K562 (cell line): ENCODE measurements around the gene ZNF330. TPM values are rescaled to one million over a fixed set of nuclear protein-coding genes. Genes with fewer than 3 reads are reported as not detected.

Experiments
- ATAC-seq: fragments of 200-7000 bp; cut with Tn5 transposase; 3 replicates; pipeline ENCODE4 v1.9.1; 2020; ENCODE audit warnings: moderate library complexity
- BruUV-seq: library from RNA; stranded (reverse); fragments of 400-500 nt; replicated peaks from 2 replicates; lab custom pipeline; 2021; lab: Mats Ljungman, UMichigan
- CTCF ChIA-PET: fragments of 300-600 bp; formaldehyde crosslinking; extraction: SDS; loops from one replicate; lab custom pipeline; 2021; ENCODE audit warnings: low intra/inter-chr PET ratio; lab: Yijun Ruan, JAX
- POLR2A ChIA-PET: fragments of 300-600, 350-650 bp; sonication (Branson Sonifier 250); formaldehyde crosslinking; extraction: SDS; loops from one replicate; lab custom pipeline; 2021; ENCODE audit warnings: antibody characterized with exemption, inconsistent platforms; lab: Yijun Ruan, JAX
- DNase-seq, 4 experiments: peaks; one replicate each; pipeline versions ENCODE4 v3.0.0 to v3.0.0-alpha.2; 2011 to 2018; ENCODE audit warnings: low spot score in 3 of 4, mixed read lengths in 3 of 4; ENCODE audit errors: extremely low read depth in 1 of 4
- FAIRE-seq: peaks from 2 replicates; lab custom pipeline; 2011; peaks lifted over from hg19 to GRCh38; lab: Jason Lieb, UNC
- H2AFZ ChIP-seq: 2 replicates; pipeline ENCODE4 v1.6.0; 2011; ENCODE audit warnings: low read depth, low read length, control low read depth, inconsistent platforms
- H3K27ac ChIP-seq: fragments of 200-600 bp; 3 replicates; pipeline ENCODE4 v1.8.0; 2011; ENCODE audit warnings: low read depth, mild to moderate bottlenecking, control low read depth, inconsistent platforms, low read length, moderate library complexity, mixed read lengths; ENCODE audit errors: extremely low read depth
- H3K27me3 ChIP-seq, 2 experiments: fragments of 300-600 bp in 1 of 2; 2 replicates in 1 of 2; 3 replicates in 1 of 2; pipeline versions ENCODE4 v1.6.0 to v1.8.0; 2011; ENCODE audit warnings: inconsistent platforms in 2 of 2, low read length in 2 of 2, mild to moderate bottlenecking in 1 of 2, mixed read lengths in 1 of 2, moderate library complexity in 1 of 2; ENCODE audit not compliant: control insufficient read depth in 2 of 2, insufficient read depth in 2 of 2
- H3K36me3 ChIP-seq: fragments of 300-600 bp; 3 replicates; pipeline ENCODE4 v1.8.0; 2011; ENCODE audit warnings: mild to moderate bottlenecking, low read length, inconsistent platforms; ENCODE audit not compliant: control insufficient read depth, insufficient read depth
- H3K4me1 ChIP-seq, 2 experiments: fragments of 200-600 bp in 1 of 2; replicated peaks in 1 of 2; 2 replicates in 1 of 2; 3 replicates in 1 of 2; pipeline versions ENCODE4 v1.5.1 to v1.8.0; 2011; ENCODE audit warnings: inconsistent platforms in 2 of 2, low read length in 2 of 2, mild to moderate bottlenecking in 1 of 2, mixed read lengths in 1 of 2, moderate library complexity in 1 of 2; ENCODE audit not compliant: control insufficient read depth in 2 of 2, insufficient read depth in 2 of 2
- H3K4me2 ChIP-seq: 2 replicates; pipeline ENCODE4 v1.6.1; 2011; ENCODE audit warnings: low read length, control low read depth, inconsistent platforms, mixed read lengths; ENCODE audit not compliant: insufficient read depth
- H3K4me3 ChIP-seq: fragments of 200-600 bp; sonication (generic), shearing (Covaris generic); 2 replicates; pipeline ENCODE4 v1.5.1; 2016; ENCODE audit warnings: control low read depth, inconsistent platforms
- H3K79me2 ChIP-seq: fragments of 200-600 bp; 3 replicates; pipeline ENCODE4 v1.8.0; 2011; ENCODE audit warnings: low read length, inconsistent platforms; ENCODE audit not compliant: control insufficient read depth, insufficient read depth
- H3K9ac ChIP-seq, 2 experiments: 2 replicates each; pipeline versions ENCODE4 v1.6.0 to v1.6.1; 2011; ENCODE audit warnings: low read depth in 2 of 2, low read length in 2 of 2, control low read depth in 1 of 2, inconsistent platforms in 1 of 2, mild to moderate bottlenecking in 1 of 2, mixed read lengths in 1 of 2; ENCODE audit not compliant: insufficient read depth in 1 of 2
- H3K9me1 ChIP-seq: one replicate; pipeline ENCODE4 v1.6.0; 2011; ENCODE audit warnings: inconsistent platforms, mild to moderate bottlenecking, low read length, moderate library complexity; ENCODE audit not compliant: control insufficient read depth, insufficient read depth
- H3K9me3 ChIP-seq: replicated peaks from 2 replicates; pipeline ENCODE4 v1.5.1; 2011; ENCODE audit warnings: low read depth, low read length, inconsistent platforms; ENCODE audit not compliant: control insufficient read depth, insufficient read depth
- H4K20me1 ChIP-seq: replicated peaks from 2 replicates; pipeline ENCODE4 v1.6.1; 2011; ENCODE audit warnings: low read length, inconsistent platforms, mixed read lengths; ENCODE audit not compliant: control insufficient read depth, insufficient read depth
- ARID2 ChIP-seq: fragments of 450-650 bp; IDR thresholded peaks from 2 replicates; pipeline ENCODE4 v1.6.1; 2017; ENCODE audit warnings: antibody characterized with exemption, mild to moderate bottlenecking
- BHLHE40 ChIP-seq: IDR thresholded peaks from 2 replicates; pipeline ENCODE4 v1.6.1; 2011; ENCODE audit warnings: low read length, improper control_type of control experiment
- CC2D1A ChIP-seq: fragments of 450-650 bp; IDR thresholded peaks from 2 replicates; pipeline ENCODE4 v1.6.1; 2017; ENCODE audit warnings: mild to moderate bottlenecking
- EP400 ChIP-seq: fragments of 450-650 bp; IDR thresholded peaks from 2 replicates; pipeline ENCODE4 v1.6.1; 2017; ENCODE audit warnings: antibody characterized with exemption, mild to moderate bottlenecking, moderate library complexity
- HCFC1 ChIP-seq: IDR thresholded peaks from 2 replicates; pipeline ENCODE4 v1.6.1; 2012; ENCODE audit warnings: low read depth, low read length, improper control_type of control experiment
- HIVEP1 ChIP-seq: fragments of 250-450 bp; sonication (Bioruptor Pico); IDR thresholded peaks from 2 replicates; pipeline ENCODE4 v1.4.0; 2020; ENCODE audit warnings: mild to moderate bottlenecking
- HMGN3 ChIP-seq: IDR thresholded peaks from 2 replicates; pipeline ENCODE4 v1.6.1; 2011; ENCODE audit warnings: borderline replicate concordance, low read depth, mild to moderate bottlenecking, mixed read lengths, low read length; ENCODE audit not compliant: insufficient read length; ENCODE audit errors: extremely low read depth
- KLF10 ChIP-seq: fragments of 250-450 bp; sonication (Bioruptor Pico); IDR thresholded peaks from 2 replicates; pipeline ENCODE4 v1.6.1; 2021; ENCODE audit warnings: matching md5 sums
- MLX ChIP-seq, 2 experiments: fragments of 450-650 bp in 1 of 2; sonication (generic) in 1 of 2; formaldehyde crosslinking; conservative IDR thresholded peaks; 2 replicates each; pipeline versions ENCODE4 v1.4.0 to v1.8.1; 2020 to 2022; ENCODE audit warnings: mild to moderate bottlenecking in 1 of 2, missing genetic modification reagents in 1 of 2
- MTA1 ChIP-seq: fragments of 450-650 bp; IDR thresholded peaks from 2 replicates; pipeline ENCODE4 v1.6.1; 2017; ENCODE audit warnings: borderline replicate concordance
- NFRKB ChIP-seq: fragments of 450-650 bp; IDR thresholded peaks from 2 replicates; pipeline ENCODE4 v1.6.1; 2016; ENCODE audit warnings: low read depth
- PPARD ChIP-seq: fragments of 250-450 bp; sonication (Bioruptor Pico); IDR thresholded peaks from 2 replicates; pipeline ENCODE4 v1.8.0; 2022; ENCODE audit warnings: inconsistent platforms, mild to moderate bottlenecking, moderate library complexity
- PTRF ChIP-seq: fragments of 450-650 bp; IDR thresholded peaks from 2 replicates; pipeline ENCODE4 v1.6.1; 2016; ENCODE audit warnings: mild to moderate bottlenecking, missing genetic modification characterization, missing compliant biosample characterization
- SMAD2 ChIP-seq: fragments of 150-350 bp; IDR thresholded peaks from 2 replicates; pipeline ENCODE4 v1.6.1; 2014; ENCODE audit warnings: low read depth, mild to moderate bottlenecking, low read length
- ZFP1 ChIP-seq: fragments of 450-650 bp; formaldehyde crosslinking; IDR thresholded peaks from 2 replicates; pipeline ENCODE4 v1.4.0; 2020; ENCODE audit warnings: mild to moderate bottlenecking, mixed read lengths
- WGBS: fragments of 100-300 bp; shearing (Covaris generic); methylation state at CpG from one replicate; pipeline ENCODE4 v1.1.6; 2016; ENCODE audit warnings: low coverage, mixed read lengths; ENCODE audit not compliant: insufficient coverage; ENCODE audit errors: missing lambda C conversion rate; 5-methylcytosine and 5-hydroxymethylcytosine counted together
- in situ Hi-C: fragments of 300-500 bp; cut with MboI; formaldehyde crosslinking; loops from 4 replicates; pipeline ENCODE4 v1.15.0; 2018; ENCODE audit warnings: inconsistent platforms, mixed read lengths
- intact Hi-C: fragments of 100-400 bp; cut with micrococcal nuclease; formaldehyde crosslinking; loops from 2 replicates; pipeline ENCODE4 v1.14.2; 2022
- polyA plus RNA-seq, 8 experiments: library from polyadenylated mRNA; depleted of rRNA in 4 of 8; stranded (reverse) in 5 of 8; unstranded in 3 of 8; fragments of >200 nt; fragmentation: Nextera tagmentation in 2 of 8; fragmentation: Illumina TruSeq in 1 of 8; extraction: Ambion mirVana in 2 of 8; extraction: Trizol in 1 of 8; gene quantifications; 2 replicates each; pipeline versions ENCODE4 v1.2.1 to v1.2.3, GENCODE V29; 2011 to 2014; ENCODE audit warnings: inconsistent platforms in 1 of 8, missing spikeins in 1 of 8
- total RNA-seq, 7 experiments: library from RNA; depleted of rRNA in 6 of 7; stranded (reverse); fragments of >200 nt in 6 of 7; fragmentation: Illumina TruSeq in 2 of 7; extraction: Trizol in 2 of 7; gene quantifications; 2 replicates each; pipeline versions ENCODE4 v1.2.1 to v1.2.3, GENCODE V29; 2011 to 2021; ENCODE audit warnings: low replicate concordance in 1 of 7
- TF ChIP-seq, protein P1 (sequence below): sonication (generic); formaldehyde crosslinking; IDR thresholded peaks from 2 replicates; pipeline ENCODE4 v1.8.1; 2023; ENCODE audit warnings: mild to moderate bottlenecking, missing genetic modification reagents
- TF ChIP-seq, protein P2 (sequence below): fragments of 250-450 bp; sonication (Bioruptor Pico); IDR thresholded peaks from 2 replicates; pipeline ENCODE4 v1.8.0; 2022; ENCODE audit warnings: moderate library complexity, mild to moderate bottlenecking, inconsistent platforms

The ZNF330 gene
- total and polyA plus RNA-seq, 9 of the 15 experiments (the other 6 are each of a cell fraction or from before 2014, with no cell fraction given), result 70.0 to 115 (median 92.0) TPM

DNA sequence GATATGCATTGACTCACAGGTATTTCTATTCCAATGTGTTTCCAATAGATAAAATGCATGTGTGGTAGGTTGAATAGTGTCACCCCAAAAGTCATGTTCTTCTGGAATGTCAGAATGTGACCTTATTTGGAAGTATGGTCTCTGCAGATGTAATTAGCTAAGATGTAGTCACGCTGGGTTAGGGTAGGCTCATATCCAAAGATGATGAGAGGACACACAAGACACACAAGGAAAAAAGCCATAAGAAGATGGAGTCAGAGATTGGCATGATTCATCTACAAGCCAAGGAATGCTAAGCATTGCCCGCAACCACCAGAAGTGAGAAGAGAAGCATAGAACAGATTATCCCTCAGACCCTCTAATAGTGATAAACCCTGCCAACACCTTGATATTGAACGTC, 17.5 kb downstream of the ZNF330 start:
- ChIA-PET CTCF (no interaction called here), POLR2A (interaction anchor here (1.7 kb wide), 1 partner anchor 17 kb away, joined by 3 read pairs; no protein-coding TSS in a partner anchor)
- Histone ChIP-seq H3K4me1 (no peaks in the 10 kb centered on the region), H3K9ac (no peak overlapping the region), H3K27ac (no peak overlapping the region), H3K27me3 (no peaks in the 10 kb centered on the region), H3K36me3 (peaks cover 22% of the 10 kb centered on the region), H3K79me2 (no peaks in the 10 kb centered on the region), H3K4me3 (no peak overlapping the region), H2AFZ (no peak overlapping the region), H3K4me2 (no peak overlapping the region), H3K9me3 (no peaks in the 10 kb centered on the region), H4K20me1 (no peaks in the 10 kb centered on the region), H3K9me1 (no peaks in the 10 kb centered on the region)
- no peak for DNase-seq
- no TSS peak for BruUV-seq
- TF ChIP-seq KLF10, result no peak
- TF ChIP-seq NFRKB, result no peak
- TF ChIP-seq SMAD2, result no peak
- TF ChIP-seq MTA1, result no peak
- TF ChIP-seq MLX (CRISPR knock-in tag; conservative IDR thresholded peaks at IDR 0.05), result no peak
- no peak for TF ChIP-seq EP400
- TF ChIP-seq BHLHE40, result no peak
- no peak for TF ChIP-seq HMGN3
- no peak for TF ChIP-seq PPARD (CRISPR knock-in tag)
- TF ChIP-seq PTRF (tag), result no peak
- no peak for TF ChIP-seq ZFP1
- TF ChIP-seq, protein P1, sequence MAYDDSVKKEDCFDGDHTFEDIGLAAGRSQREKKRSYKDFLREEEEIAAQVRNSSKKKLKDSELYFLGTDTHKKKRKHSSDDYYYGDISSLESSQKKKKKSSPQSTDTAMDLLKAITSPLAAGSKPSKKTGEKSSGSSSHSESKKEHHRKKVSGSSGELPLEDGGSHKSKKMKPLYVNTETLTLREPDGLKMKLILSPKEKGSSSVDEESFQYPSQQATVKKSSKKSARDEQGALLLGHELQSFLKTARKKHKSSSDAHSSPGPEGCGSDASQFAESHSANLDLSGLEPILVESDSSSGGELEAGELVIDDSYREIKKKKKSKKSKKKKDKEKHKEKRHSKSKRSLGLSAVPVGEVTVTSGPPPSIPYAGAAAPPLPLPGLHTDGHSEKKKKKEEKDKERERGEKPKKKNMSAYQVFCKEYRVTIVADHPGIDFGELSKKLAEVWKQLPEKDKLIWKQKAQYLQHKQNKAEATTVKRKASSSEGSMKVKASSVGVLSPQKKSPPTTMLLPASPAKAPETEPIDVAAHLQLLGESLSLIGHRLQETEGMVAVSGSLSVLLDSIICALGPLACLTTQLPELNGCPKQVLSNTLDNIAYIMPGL (CRISPR knock-in tag), result no peak
- no peak for TF ChIP-seq ARID2
- no peak for TF ChIP-seq CC2D1A
- no peak for TF ChIP-seq HIVEP1
- TF ChIP-seq, protein P2, sequence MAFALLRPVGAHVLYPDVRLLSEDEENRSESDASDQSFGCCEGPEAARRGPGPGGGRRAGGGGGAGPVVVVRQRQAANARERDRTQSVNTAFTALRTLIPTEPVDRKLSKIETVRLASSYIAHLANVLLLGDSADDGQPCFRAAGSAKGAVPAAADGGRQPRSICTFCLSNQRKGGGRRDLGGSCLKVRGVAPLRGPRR (CRISPR knock-in tag), result no peak
- TF ChIP-seq HCFC1, result no peak
- no peak for ATAC-seq
- intact Hi-C loops (no loop called here), in situ Hi-C loops (no loop called here)
- no peak for FAIRE-seq
- 32% methylated on average over 3 of the region's 3 CpGs for WGBS
